IPS-NIHi7 (cell line): ENCODE measurements around the gene PPP6R1.

Experiments
- DNase-seq: peaks from one replicate; pipeline ENCODE4 v3.0.0; 2012; ENCODE audit warnings: mixed read lengths; ENCODE audit errors: extremely low spot score

PPP6R1 gene

GRCh38 chr19:55257461-55258420, 1.1 kb downstream of the PPP6R1 start:
- peak; percentile 41 for DNase-seq

GRCh38 chr19:55256562-55257460, 2.0 kb downstream of the PPP6R1 start:
- DNase-seq = no peak

DNA sequence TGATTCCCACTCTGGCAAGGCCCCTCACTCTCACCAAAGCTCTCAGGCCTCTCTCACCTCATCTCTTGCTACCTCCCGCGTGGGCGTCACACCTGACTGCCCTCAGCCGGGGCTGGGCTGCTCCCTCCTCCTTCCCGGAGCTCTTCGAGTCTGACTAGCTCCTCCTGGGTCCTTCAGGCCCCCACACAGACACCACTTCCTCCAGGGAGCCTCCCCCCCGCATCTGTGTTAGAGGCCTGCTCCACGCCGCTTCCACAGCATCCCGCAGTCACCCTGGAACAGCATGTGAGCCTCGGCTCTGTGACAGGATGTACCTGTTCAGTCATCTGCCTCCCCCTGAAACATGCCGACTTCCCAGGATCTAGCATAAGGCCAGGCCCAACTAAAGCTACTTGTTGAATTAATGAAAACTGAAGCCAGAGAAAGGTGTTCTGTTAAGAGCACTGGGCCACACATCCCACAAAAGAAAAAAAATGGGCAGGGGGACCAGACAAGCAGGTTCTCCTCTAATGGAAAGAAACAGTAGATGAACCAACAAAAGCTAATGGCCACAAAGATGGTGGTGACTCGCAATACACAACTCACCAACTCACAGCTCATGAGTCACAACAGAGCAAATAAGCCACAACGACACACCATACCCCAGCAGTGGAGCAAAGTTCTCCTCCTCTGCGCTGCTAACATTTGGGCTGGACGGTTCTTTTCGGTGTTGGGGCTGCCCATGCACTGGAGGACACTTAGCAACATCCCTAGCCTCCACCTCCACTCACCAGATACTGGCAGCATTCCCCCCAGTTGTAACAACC, 3.0 kb downstream of the PPP6R1 start:
- DNase-seq = no peak

GRCh38 chr19:55254625-55254977, 4.2 kb downstream of the PPP6R1 start:
- no peak for DNase-seq

GRCh38 chr19:55253842-55254624, 4.8 kb downstream of the PPP6R1 start:
- no peak for DNase-seq

DNA sequence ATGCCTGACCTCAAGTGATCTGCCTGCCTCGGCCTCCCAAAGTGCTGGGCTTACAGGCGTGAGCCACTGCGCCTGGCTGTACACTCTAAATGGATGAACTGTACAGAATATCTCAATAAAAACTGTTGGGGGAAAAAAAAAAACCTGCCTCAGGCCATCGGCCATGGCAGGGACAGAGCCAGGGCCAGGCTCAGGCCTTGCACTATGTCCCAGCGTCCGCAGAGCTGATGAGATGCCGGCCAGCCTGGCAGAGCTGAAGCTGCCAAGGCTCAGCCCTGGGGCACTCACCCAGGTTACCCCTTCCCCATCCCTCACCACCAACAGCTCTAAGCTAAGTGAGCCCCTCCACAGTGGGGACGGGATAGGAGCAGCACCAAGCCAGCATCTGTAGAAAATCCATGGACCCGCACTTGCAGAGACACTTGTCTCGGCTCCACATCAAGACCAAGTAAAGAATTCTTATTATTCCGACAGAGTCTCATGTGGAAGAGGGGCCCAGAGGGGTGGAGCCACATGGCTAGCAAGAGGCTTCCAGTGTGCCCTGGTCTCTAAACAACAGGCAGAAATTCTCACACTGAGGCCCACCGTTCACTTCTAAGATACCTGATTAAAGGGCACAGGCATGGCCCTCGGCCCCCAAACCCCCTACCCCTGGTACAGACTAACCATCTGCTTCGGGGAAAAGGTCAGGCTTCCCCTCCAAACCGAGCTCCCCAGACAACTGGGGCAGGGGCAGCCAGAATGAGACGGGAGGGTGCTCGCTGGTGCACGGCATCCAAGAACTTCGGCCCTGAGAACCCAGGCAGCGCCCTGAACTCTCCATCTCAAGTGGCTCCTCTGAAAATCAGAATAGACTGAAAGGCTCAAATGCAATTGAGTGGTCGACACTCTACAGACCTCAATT, 5.8 kb downstream of the PPP6R1 start:
- DNase-seq = no peak

GRCh38 chr19:55251341-55252081, 7.3 kb downstream of the PPP6R1 start:
- DNase-seq = no peak

DNA sequence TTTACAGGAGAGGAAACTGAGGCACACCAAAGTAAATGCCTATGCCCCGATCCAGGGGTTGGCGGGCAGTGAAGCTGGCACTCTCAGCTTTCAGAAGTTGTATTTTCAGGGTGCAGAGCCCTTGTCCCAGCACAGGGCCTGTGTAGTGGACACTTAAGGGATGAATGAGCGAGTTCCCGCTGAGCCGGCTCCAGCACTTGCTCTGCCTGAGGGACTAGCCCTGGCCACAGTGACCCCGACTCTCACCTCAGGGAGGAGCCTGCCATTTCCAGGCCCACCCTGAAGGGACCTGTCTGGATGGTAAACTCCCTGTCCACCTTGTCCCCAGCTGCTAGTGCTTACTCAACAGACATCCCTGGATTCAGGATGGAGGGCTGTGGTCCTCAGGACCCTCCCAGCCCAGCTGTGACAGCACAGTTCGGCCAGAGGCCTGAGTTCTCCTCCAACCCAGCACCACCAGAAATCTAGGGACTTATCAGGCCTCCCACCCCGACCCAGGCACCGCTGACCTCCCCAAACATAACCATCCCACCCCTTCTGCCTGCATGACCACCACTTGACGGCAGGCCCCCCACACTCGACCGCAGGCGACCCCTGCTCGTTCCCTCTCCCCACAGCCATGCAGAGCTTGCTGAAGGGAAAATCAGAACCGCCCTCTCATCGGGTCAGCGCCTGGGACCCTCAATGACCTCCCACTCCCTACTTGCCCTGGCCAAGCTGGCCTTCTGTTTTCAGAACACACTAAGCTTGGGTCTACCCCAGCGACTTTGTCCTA, 8.4 kb downstream of the PPP6R1 start:
- no peak for DNase-seq

DNA sequence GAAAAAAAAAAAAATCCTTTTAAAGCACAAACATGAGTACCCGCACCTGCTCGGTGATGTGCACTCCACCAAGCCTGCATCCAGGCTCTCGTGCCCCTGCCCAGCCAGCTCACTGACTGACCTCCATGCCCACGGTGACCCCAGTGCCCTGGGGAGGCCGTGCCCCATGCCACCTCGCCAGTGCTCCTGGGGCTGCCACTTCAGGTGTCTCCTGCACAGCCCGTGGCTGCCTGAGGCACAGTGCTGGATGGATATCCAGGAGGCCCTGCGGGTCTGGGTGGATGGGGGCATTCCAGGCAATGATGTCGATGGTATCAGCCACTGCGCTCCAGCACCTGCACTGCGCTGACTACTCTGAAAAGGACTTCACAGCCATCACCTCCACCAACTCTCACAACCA, 9.0 kb downstream of the PPP6R1 start:
- no peak for DNase-seq

GRCh38 chr19:55248704-55249103, 10.1 kb downstream of the PPP6R1 start:
- DNase-seq = no peak

DNA sequence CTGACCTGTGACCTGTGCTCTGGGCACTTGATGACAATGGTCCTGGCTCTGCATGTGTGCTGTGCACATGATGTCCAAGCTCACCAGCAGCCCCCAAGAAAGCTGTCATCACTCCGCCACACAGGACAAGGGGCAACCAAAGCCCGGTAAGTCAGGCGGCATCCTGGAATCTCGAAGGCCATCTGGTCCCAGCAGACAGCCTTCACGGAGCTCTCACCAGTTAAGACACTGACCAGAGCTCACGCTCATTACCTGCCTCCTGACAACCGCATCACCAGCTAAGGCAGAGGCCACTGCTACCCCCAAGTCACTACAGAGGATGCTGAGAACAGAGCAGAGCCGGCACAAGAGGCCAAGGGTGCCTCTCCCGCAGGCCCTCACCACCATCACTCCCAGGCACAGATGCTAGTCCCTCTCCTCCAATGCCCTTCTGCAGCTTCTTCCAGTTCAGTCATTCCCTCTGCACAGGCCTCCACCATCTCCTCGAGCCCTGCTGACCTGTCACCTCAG, 10.6 kb downstream of the PPP6R1 start:
- DNase-seq = no peak

GRCh38 chr19:55247621-55248099, 11.2 kb downstream of the PPP6R1 start:
- no peak for DNase-seq

DNA sequence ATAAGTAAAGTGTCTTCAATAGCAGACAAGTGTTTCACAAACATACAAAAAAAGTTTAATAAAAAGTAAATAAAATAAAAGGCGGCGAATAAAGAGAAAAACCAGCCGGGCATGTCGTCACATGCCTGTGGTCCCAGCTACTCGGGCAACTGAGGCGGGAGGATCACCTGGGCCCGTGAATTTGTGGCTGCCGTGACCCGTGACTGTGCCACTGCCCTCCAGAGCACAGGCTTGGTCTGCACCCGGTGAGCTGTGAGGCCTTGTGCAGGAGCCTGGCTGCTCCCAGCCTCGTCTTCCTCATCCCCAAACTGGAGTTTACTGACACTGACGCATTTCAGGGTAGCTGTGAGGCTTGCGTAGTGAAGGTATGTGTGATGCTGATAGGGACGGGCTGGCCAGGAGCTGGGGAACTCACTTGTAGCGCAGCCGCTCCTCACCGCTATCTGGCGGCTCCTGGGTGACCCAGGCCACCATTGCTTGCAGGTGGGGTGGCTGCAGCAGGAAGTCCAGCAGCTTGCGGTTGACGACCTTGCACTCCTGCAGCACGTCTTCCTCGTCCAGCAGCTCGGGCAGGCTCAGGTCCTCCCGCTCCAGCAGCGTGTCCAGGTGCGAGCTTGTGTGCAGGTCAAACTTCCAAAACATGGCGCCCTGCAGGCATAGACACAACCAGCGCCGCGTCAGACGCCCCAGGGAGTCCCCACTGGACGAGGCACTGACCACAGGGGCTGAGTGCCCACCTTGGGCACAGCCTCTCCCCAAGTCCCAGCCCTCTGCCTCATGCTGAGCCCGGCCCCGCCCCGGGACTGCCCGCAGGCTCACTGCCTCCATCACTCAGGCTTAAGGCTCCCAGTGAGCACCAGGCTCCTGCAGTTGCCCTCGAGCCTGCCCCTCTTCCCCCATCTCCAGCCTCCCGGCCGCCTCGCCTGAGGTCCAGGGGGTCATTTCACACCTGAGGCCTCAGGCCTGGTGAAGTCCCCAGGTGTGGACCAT, 12.1 kb downstream of the PPP6R1 start:
- no peak for DNase-seq

DNA sequence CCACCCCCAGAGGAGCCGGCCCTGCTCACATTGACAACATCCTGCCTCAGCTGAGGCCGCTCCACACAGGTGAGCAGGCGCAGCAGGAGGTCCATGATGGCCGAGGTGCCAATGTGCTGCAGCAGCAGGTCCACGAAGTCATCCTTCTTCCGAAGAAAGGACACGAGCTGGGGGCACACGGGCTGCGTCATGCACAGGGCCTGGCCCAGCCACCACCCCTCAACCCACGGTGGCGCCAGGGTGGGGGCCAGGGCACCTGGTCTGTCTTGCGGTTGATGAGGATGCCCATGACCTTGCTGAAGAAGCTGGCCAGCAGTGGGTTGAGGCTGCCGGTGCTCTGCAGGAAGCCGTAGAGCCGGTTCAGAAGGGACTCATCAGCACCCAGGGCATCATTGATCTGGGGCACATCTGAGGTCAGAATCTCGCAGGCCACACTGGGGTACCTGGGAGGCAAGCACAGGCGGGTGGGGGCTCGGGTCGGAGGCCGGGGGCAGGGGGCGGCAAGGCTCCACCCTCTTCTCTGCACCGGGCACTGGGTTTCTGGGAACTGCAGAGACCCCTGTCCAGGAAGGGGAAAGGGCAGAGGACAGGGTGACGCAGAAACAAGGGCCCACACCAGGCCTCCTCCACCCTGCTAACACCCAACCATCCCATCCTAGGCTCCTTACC, 13.4 kb downstream of the PPP6R1 start:
- DNase-seq = no peak

DNA sequence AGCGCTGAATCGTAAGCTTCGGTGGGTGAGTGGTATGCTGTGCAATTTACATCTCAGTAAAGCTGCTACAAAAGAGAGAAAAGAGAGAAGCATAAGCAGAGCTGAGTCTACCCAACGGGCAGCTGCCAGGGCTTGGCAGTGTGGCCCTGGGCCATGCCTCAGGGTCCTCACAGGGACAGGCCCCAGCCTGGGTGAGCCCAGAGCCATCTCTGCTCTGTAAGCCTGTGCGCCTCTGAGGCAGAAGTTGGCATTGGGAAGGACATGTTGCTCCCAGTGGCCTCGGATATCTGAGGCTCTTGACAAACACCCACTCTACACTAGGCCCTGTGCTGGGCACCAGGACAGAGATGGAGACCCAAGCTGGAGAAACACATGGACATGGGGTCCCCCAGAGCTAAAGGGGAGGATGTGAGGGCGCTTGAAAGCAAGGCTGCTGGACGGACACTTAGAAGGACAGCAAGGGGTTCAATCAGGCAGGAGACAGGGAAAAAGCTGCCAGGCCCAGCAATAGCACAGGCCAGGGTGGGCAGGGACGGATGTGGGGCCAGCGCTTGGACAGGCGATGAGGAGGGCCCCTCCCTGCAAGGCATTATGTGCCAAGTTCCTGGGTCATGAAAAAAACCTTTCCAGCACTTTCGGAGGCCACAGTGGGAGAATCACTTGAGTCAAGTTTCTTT, 14.7 kb downstream of the PPP6R1 start:
- no peak for DNase-seq

- DNase-seq = no peak
Observed at GRCh38 chr19:55242517-55242916, 16.3 kb downstream of the PPP6R1 start.
